GM19035 (cell line): ENCODE data around the gene PTPRG.

Experiments used
- ATAC-seq: cut with Tn5 transposase; IDR thresholded peaks from one replicate; pipeline ENCODE4 v1.9.1; 2021; ENCODE audit not compliant: unreplicated experiment

PTPRG gene

GRCh38 chr3:61885414-61885813 lies 324.0 kb downstream of the PTPRG start:
- ATAC-seq, result no peak

GRCh38 chr3:61887206-61887605 lies 325.8 kb downstream of the PTPRG start:
- no peak for ATAC-seq

- no peak for ATAC-seq
Observed at GRCh38 chr3:61889259-61889658, 327.9 kb downstream of the PTPRG start.

GRCh38 chr3:61890167-61890566 lies 328.8 kb downstream of the PTPRG start:
- ATAC-seq, result no peak

- no peak for ATAC-seq
Observed at GRCh38 chr3:61890586-61890985, 329.2 kb downstream of the PTPRG start.

- ATAC-seq, result no peak
Observed at GRCh38 chr3:61892891-61893290, 331.5 kb downstream of the PTPRG start.

GRCh38 chr3:61893840-61894566 lies 332.6 kb downstream of the PTPRG start:
- no peak for ATAC-seq

GRCh38 chr3:61894988-61895935 lies 333.9 kb downstream of the PTPRG start:
- ATAC-seq, result peak; percentile 97

GRCh38 chr3:61896251-61896650 lies 334.9 kb downstream of the PTPRG start:
- no peak for ATAC-seq

GRCh38 chr3:61897848-61898247 lies 336.5 kb downstream of the PTPRG start:
- ATAC-seq, result no peak

- ATAC-seq, result no peak
Observed at GRCh38 chr3:61899700-61900462, 338.5 kb downstream of the PTPRG start.

- ATAC-seq, result no peak
Observed at GRCh38 chr3:61901496-61901895, 340.1 kb downstream of the PTPRG start.

GRCh38 chr3:61901986-61902385 lies 340.6 kb downstream of the PTPRG start:
- ATAC-seq, result no peak

GRCh38 chr3:61903074-61903473 lies 341.7 kb downstream of the PTPRG start:
- ATAC-seq, result no peak

- ATAC-seq, result no peak
Observed at GRCh38 chr3:61903931-61904657, 342.7 kb downstream of the PTPRG start.

- no peak for ATAC-seq
Observed at GRCh38 chr3:61907210-61907795, 345.9 kb downstream of the PTPRG start.

GRCh38 chr3:61908382-61908781 lies 347.0 kb downstream of the PTPRG start:
- ATAC-seq, result no peak

- no peak for ATAC-seq
Observed at GRCh38 chr3:61910732-61911131, 349.4 kb downstream of the PTPRG start.

GRCh38 chr3:61912158-61912557 lies 350.8 kb downstream of the PTPRG start:
- peak; percentile 78 for ATAC-seq

- ATAC-seq, result no peak
Observed at GRCh38 chr3:61913701-61914100, 352.3 kb downstream of the PTPRG start.
